Ascending aorta (tissue), 2 donors: Measurements from ENCODE around the gene SEMA3G. TPM values are rescaled to one million over a fixed set of nuclear protein-coding genes. Genes with fewer than 3 reads are reported as not detected.

ENCODE experiments used
- DNase-seq, 2 donors: peaks; one replicate each; pipeline ENCODE4 v3.0.0-alpha.2; 2019; ENCODE audit warnings: low spot score in 2 of 2
- H3K27ac ChIP-seq, 2 donors: fragments of 200-600 bp; sonication (generic); one replicate each; pipeline ENCODE4 v1.5.1; 2016 to 2017; ENCODE audit warnings: mild to moderate bottlenecking in 1 of 2
- H3K27me3 ChIP-seq: fragments of 200-600 bp; sonication (generic); one replicate; pipeline ENCODE4 v1.5.1; 2017
- H3K36me3 ChIP-seq, 2 donors: fragments of 200-600 bp; sonication (generic); one replicate each; pipeline ENCODE4 v1.5.1; 2016
- H3K4me1 ChIP-seq, 2 donors: fragments of 200-600 bp; sonication (generic); one replicate each; pipeline ENCODE4 v1.5.1; 2016 to 2017; ENCODE audit warnings: mild to moderate bottlenecking in 1 of 2
- H3K4me3 ChIP-seq, 2 donors: fragments of 200-600 bp; sonication (generic); one replicate each; pipeline ENCODE4 v1.5.1; 2016 to 2017; ENCODE audit warnings: mild to moderate bottlenecking in 1 of 2
- H3K9me3 ChIP-seq, 2 donors: fragments of 200-600 bp; sonication (generic); one replicate each; pipeline ENCODE4 v1.5.1; 2016
- intact Hi-C: fragments of 100-400 bp; cut with DNase I; formaldehyde crosslinking; loops from one replicate; pipeline ENCODE4 v1.15.1; 2023
- total RNA-seq: library from RNA; depleted of rRNA; stranded (reverse); fragments of >200 nt; gene quantifications from one replicate; pipeline ENCODE4 v1.1.0, GENCODE V29; 2016
- TF ChIP-seq, protein P1 (sequence below), 3 experiments: fragments of 200-600 bp in 2 of 3; fragments of 450-650 bp in 1 of 3; sonication (generic) in 2 of 3; IDR thresholded peaks; one replicate each; pipeline ENCODE4 v1.5.1; 2016 to 2019; ENCODE audit warnings: antibody characterized with exemption in 3 of 3, mild to moderate bottlenecking in 1 of 3, moderate library complexity in 1 of 3

SEMA3G gene
- total RNA-seq, 1 donor from 2014 or later = 163 TPM

DNA sequence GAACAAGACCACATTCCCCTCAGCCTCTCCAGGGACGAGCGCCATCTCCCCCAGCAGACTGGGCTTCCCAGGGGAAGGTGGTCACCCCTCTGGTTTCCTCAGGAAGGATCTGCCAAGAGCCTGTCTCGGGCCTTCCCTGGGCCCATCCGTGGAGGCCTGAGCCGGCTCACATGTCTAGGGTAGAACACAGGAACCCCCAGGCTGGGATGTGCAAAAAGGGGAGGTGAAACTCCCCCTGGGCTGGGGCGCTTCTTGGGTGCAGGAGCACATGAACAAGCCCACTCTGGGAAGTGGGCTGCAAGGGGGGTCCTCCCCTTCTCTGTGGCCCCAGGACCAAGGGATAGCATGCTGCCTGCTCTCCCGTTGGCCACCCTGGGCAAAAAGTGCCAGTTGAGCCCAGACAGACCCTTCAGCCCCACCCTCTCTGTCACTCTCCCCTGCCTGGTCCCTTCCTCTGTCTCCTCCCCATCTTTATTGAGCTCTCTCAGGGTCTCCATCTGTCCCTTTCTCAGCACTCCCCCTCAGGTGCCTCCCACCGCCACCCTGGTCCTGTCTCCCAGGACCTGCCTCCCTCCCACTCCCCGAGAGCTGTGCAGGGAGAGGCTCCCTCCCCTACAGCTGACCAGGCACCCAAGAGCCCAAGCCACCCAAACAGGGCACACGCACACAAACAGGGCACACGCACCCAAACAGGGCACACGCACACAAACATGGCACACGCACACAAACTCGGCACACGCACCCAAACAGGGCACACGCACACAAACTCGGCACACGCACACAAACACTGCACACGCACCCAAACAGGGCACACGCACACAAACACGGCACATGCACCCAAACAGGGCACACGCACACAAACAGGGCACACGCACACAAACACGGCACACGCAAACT, 864 bp downstream of the SEMA3G start:
- Histone ChIP-seq H3K9me3 (no peaks in the 10 kb centered on the region), H3K4me1 (peaks cover 0 to 6% of the 10 kb centered on the region in 2 donors), H3K27ac (no peak overlapping the region), H3K27me3 (no peaks in the 10 kb centered on the region), H3K4me3 (no peak overlapping the region), H3K36me3 (no peaks in the 10 kb centered on the region)
- DNase-seq = no peak
- TF ChIP-seq, protein P1, sequence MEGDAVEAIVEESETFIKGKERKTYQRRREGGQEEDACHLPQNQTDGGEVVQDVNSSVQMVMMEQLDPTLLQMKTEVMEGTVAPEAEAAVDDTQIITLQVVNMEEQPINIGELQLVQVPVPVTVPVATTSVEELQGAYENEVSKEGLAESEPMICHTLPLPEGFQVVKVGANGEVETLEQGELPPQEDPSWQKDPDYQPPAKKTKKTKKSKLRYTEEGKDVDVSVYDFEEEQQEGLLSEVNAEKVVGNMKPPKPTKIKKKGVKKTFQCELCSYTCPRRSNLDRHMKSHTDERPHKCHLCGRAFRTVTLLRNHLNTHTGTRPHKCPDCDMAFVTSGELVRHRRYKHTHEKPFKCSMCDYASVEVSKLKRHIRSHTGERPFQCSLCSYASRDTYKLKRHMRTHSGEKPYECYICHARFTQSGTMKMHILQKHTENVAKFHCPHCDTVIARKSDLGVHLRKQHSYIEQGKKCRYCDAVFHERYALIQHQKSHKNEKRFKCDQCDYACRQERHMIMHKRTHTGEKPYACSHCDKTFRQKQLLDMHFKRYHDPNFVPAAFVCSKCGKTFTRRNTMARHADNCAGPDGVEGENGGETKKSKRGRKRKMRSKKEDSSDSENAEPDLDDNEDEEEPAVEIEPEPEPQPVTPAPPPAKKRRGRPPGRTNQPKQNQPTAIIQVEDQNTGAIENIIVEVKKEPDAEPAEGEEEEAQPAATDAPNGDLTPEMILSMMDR (IDR thresholded peaks at IDR 0.05) = no peak
- intact Hi-C loops = no loop called here

DNA sequence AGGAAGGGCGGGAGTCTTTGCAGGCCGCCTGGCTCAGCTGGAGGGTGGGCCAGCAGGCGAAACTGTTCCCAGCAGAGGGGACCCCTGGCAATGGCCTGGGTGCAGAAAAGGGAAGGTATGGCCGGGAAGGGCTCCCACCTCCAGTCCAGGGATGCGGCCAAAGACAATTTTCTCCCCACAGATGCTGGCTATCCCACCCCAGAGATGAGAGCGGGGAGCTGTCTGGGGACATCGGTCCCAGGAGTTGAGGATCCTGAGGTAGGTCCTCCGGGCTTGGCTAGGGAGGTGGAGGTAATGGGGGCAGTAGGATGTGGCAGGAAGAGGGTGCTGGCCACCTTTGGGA, 1.7 kb downstream of the SEMA3G start:
- Histone ChIP-seq H3K27me3 (no peaks in the 10 kb centered on the region), H3K27ac (no peak overlapping the region), H3K4me1 (peaks cover 0 to 6% of the 10 kb centered on the region in 2 donors), H3K36me3 (no peaks in the 10 kb centered on the region), H3K4me3 (no peak overlapping the region), H3K9me3 (no peaks in the 10 kb centered on the region)
- intact Hi-C loops = no loop called here
- TF ChIP-seq, protein P1 (IDR thresholded peaks at IDR 0.05) = no peak
- no peak for DNase-seq

DNA sequence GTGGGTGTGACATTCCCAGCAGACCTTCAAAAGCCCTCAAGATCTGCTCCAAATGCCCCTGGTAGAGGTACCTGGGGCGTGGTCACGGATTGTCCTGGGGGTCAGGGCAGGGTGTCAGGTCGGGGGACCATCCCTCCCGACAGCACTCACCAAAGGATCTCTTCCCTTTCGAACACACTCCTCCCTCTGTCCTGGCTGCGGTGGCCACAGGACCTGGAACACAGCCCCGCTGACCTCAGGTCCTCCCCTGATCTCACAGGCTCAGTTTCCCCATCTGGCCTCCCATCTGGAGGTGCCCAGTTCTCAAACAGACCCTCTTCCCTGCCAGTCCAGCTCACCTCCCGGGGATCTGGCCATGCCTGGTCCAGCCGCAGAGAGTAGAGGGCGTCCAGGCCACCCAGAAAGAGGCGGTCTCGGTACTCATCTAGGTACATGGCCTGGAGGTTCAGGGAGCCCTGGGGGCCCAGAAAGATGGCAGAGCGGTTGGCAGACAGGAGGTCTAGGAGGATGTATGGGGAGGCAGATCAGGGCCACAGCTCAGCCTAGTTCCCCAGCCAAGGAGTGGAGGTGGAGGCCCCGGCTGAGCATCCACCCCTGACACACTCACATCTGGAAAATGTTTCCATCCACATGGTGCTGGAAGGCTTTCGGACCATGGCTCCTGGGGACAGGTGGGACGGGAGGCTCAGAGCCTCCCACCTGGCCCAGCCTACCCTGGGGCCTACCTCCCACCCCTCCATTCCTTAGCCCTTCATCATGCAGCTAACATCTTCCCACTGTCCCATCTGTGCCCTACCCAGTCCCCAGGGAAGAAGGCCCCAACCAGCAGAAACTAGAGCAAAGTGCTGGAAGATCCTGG, 2.3 kb downstream of the SEMA3G start:
- no peak overlapping the region for H3K4me3 ChIP-seq
- intact Hi-C loops = no loop called here
- TF ChIP-seq, protein P1 (IDR thresholded peaks at IDR 0.05) = no peak
- peaks cover 0 to 6% of the 10 kb centered on the region in 2 donors for H3K4me1 ChIP-seq
- no peaks in the 10 kb centered on the region for H3K27me3 ChIP-seq
- no peaks in the 10 kb centered on the region for H3K36me3 ChIP-seq
- no peak overlapping the region for H3K27ac ChIP-seq
- no peak for DNase-seq
- H3K9me3 ChIP-seq = no peaks in the 10 kb centered on the region

DNA sequence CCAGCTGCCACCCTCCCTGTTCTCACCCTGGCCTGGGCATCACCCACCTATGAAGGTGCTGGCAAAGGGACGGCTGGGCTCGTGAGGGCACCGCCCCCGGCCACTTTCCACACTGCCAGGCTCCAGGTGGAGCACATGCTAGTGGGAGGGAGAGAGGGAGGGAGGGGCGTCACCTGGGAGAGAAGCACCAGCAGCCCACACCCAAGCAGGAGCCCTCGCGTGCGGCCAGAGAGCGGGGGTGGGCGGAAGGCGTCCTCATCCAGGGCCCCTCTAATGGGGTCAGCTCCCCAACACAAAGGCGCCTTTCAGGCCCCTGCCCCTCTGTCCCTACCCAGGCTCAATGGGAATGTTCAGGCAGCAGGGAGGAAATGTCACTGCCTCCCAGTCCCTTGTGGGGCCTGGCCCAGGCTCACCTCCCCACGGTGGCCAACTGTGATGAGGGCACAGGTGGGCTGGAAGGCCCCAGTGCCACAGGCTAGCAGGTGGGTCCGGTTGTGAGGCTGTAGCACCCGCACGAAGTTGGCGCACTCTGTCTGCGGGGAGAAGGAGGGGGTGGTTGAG, 3.1 kb downstream of the SEMA3G start:
- Histone ChIP-seq H3K9me3 (no peaks in the 10 kb centered on the region), H3K4me3 (no peak overlapping the region), H3K36me3 (no peaks in the 10 kb centered on the region), H3K27me3 (no peaks in the 10 kb centered on the region), H3K27ac (no peak overlapping the region), H3K4me1 (peaks cover 0 to 5% of the 10 kb centered on the region in 2 donors)
- intact Hi-C loops = no loop called here
- no peak for DNase-seq
- TF ChIP-seq, protein P1 (IDR thresholded peaks at IDR 0.05) = no peak

DNA sequence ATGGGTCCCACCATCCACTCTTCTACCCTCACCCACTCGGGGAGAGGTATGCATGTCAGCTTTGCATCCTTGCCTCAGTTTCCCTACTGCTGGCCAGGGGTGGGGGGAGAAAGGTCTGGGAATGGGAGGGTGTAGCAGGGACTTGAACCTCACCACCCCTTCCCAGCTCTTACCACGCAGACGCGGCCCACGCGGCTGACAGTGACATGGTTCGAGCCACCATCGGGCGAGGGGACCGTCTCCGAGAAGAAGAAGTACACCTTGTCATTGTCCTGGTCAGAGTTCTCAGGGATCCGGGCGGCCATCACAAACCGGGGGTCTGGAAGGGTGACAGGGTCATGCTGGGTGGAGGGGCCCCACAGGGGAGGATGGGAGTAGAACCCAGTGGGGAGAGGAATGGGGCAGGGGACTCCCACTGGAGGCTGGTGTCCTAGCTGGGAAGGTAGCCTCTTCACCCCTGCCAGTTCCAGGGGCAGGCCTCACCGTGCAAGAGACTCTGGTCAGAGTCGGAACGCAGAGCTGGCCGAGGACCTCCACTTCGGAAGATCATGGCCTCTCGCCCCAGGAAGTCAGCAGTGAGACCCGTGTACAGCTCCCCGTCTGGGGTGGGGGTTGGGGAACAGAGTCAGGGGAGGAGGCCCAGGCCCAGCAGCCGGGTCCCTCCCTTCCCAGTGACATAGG, 3.7 kb downstream of the SEMA3G start:
- DNase-seq = no peak
- H3K4me3 ChIP-seq = no peak overlapping the region
- no peaks in the 10 kb centered on the region for H3K9me3 ChIP-seq
- TF ChIP-seq, protein P1 (IDR thresholded peaks at IDR 0.05) = no peak
- H3K36me3 ChIP-seq = no peaks in the 10 kb centered on the region
- peaks cover 0 to 2% of the 10 kb centered on the region in 2 donors for H3K4me1 ChIP-seq
- H3K27ac ChIP-seq = no peak overlapping the region
- H3K27me3 ChIP-seq = no peaks in the 10 kb centered on the region
- intact Hi-C loops = no loop called here
